SK-N-SH (cell line): ENCODE results near the gene CPNE4. TPM values are rescaled to one million over a fixed set of nuclear protein-coding genes. Genes with fewer than 3 reads are reported as not detected.

Experiments used
- CTCF ChIA-PET: fragments of 300-600, 350-600 bp; formaldehyde crosslinking; extraction: SDS; loops from one replicate; lab custom pipeline; 2021; lab: Yijun Ruan, JAX
- POLR2A ChIA-PET: fragments of 350-600 bp; sonication (Branson Sonifier 250); formaldehyde crosslinking; extraction: SDS; loops from one replicate; lab custom pipeline; 2020; ENCODE audit warnings: antibody characterized with exemption, inconsistent platforms; lab: Yijun Ruan, JAX
- DNase-seq: peaks from one replicate; pipeline ENCODE4 v3.0.0; 2012
- H2AFZ ChIP-seq: fragments of 200-600 bp; sonication (generic); 2 replicates; pipeline ENCODE4 v1.8.1; 2016; ENCODE audit warnings: antibody characterized with exemption, mild to moderate bottlenecking, low read depth
- H3F3A ChIP-seq: fragments of 200-600 bp; sonication (generic); replicated peaks from 2 replicates; pipeline ENCODE3; 2016; ENCODE audit warnings: antibody characterized with exemption, mild to moderate bottlenecking; ENCODE audit not compliant: insufficient read depth
- H3K27ac ChIP-seq, 2 experiments: fragments of 200-500 bp in 1 of 2; fragments of 200-600 bp in 1 of 2; sonication (Bioruptor generic) in 1 of 2; sonication (generic), shearing (Covaris generic) in 1 of 2; 2 replicates each; pipeline versions ENCODE4 v1.5.1 to v1.6.1; 2014 to 2016; ENCODE audit warnings: low read depth in 2 of 2, inconsistent platforms in 1 of 2, low read length in 1 of 2, mild to moderate bottlenecking in 1 of 2, mixed read lengths in 1 of 2
- H3K27me3 ChIP-seq: fragments of 200-600 bp; sonication (generic), shearing (Covaris generic); 2 replicates; pipeline ENCODE4 v1.6.1; 2016; ENCODE audit warnings: mixed run types; ENCODE audit not compliant: insufficient read depth
- H3K36me3 ChIP-seq, 2 experiments: fragments of 200-500 bp in 1 of 2; fragments of 200-600 bp in 1 of 2; sonication (Bioruptor generic) in 1 of 2; sonication (generic) in 1 of 2; replicated peaks in 1 of 2; 2 replicates each; pipeline versions ENCODE3 to v1.5.1; 2014 to 2016; ENCODE audit warnings: low read length in 1 of 2, mild to moderate bottlenecking in 1 of 2; ENCODE audit not compliant: insufficient read depth in 2 of 2, control insufficient read depth in 1 of 2
- H3K4me1 ChIP-seq, 2 experiments: fragments of 200-500 bp in 1 of 2; fragments of 200-600 bp in 1 of 2; sonication (Bioruptor generic) in 1 of 2; sonication (generic), shearing (Covaris generic) in 1 of 2; 2 replicates each; pipeline versions ENCODE4 v1.5.1 to v1.6.1; 2014 to 2016; ENCODE audit warnings: low read depth in 1 of 2, low read length in 1 of 2, mixed run types in 1 of 2; ENCODE audit not compliant: insufficient read depth in 2 of 2, control insufficient read depth in 1 of 2
- H3K4me2 ChIP-seq: fragments of 200-600 bp; sonication (generic), shearing (Covaris generic); 2 replicates; pipeline ENCODE4 v1.6.1; 2017; ENCODE audit warnings: mixed run types
- H3K4me3 ChIP-seq, 2 experiments: fragments of 200-500 bp in 1 of 2; fragments of 200-600 bp in 1 of 2; sonication (Bioruptor generic) in 1 of 2; sonication (generic), shearing (Covaris generic) in 1 of 2; 2 replicates each; pipeline versions ENCODE4 v1.5.1 to v1.8.1; 2014 to 2016; ENCODE audit warnings: low read depth in 2 of 2, inconsistent platforms in 1 of 2, low read length in 1 of 2, mild to moderate bottlenecking in 1 of 2, mixed read lengths in 1 of 2, moderate library complexity in 1 of 2
- H3K79me2 ChIP-seq: fragments of 200-600 bp; sonication (generic); 2 replicates; pipeline ENCODE4 v1.8.1; 2017; ENCODE audit warnings: mild to moderate bottlenecking; ENCODE audit not compliant: insufficient read depth
- H3K9ac ChIP-seq: fragments of 200-600 bp; sonication (generic); 2 replicates; pipeline ENCODE4 v1.6.1; 2017; ENCODE audit warnings: mixed run types
- H3K9me2 ChIP-seq: fragments of 200-600 bp; sonication (generic); 2 replicates; pipeline ENCODE4 v1.6.1; 2017; ENCODE audit warnings: mixed run types
- H3K9me3 ChIP-seq: fragments of 200-600 bp; sonication (generic); 2 replicates; pipeline ENCODE4 v1.6.1; 2017; ENCODE audit warnings: mixed run types, mild to moderate bottlenecking, moderate library complexity
- H4K20me1 ChIP-seq: fragments of 200-600 bp; sonication (generic); 2 replicates; pipeline ENCODE4 v1.6.1; 2017; ENCODE audit warnings: mild to moderate bottlenecking, mixed run types; ENCODE audit not compliant: insufficient read depth
- CHD2 ChIP-seq: fragments of 150-350 bp; IDR thresholded peaks from 2 replicates; pipeline ENCODE4 v1.6.1; 2018; ENCODE audit warnings: low read length; ENCODE audit not compliant: partially characterized antibody
- CTCF ChIP-seq: fragments of 200-600 bp; sonication (generic); IDR thresholded peaks from 2 replicates; pipeline ENCODE4 v1.6.1; 2017; ENCODE audit warnings: antibody characterized with exemption, mild to moderate bottlenecking, moderate library complexity
- ELF1 ChIP-seq: IDR thresholded peaks from 2 replicates; pipeline ENCODE4 v1.4.0; 2012
- EZH2phosphoT487 ChIP-seq: fragments of 200-600 bp; sonication (generic); IDR thresholded peaks from 2 replicates; pipeline ENCODE4 v1.6.1; 2017; ENCODE audit warnings: low read depth, mixed run types, mild to moderate bottlenecking, antibody characterized with exemption, moderate library complexity, borderline replicate concordance
- GABPA ChIP-seq: IDR thresholded peaks from 2 replicates; pipeline ENCODE4 v1.4.0; 2012; ENCODE audit warnings: low read depth, mild to moderate bottlenecking
- IRF3 ChIP-seq: fragments of 150-350 bp; IDR thresholded peaks from 2 replicates; pipeline ENCODE4 v1.6.1; 2016; ENCODE audit warnings: mild to moderate bottlenecking, low read depth, low read length
- NRF1 ChIP-seq: IDR thresholded peaks from 2 replicates; pipeline ENCODE4 v1.6.1; 2012; ENCODE audit warnings: low read depth, mild to moderate bottlenecking, low read length
- PBX3 ChIP-seq: IDR thresholded peaks from 2 replicates; pipeline ENCODE4; 2012
- POLR2AphosphoS5 ChIP-seq: IDR thresholded peaks from 2 replicates; pipeline ENCODE4 v1.6.1; 2012; ENCODE audit warnings: low read depth, low read length
- USF2 ChIP-seq: fragments of 150-350 bp; IDR thresholded peaks from 2 replicates; pipeline ENCODE4 v1.6.1; 2017; ENCODE audit warnings: antibody characterized with exemption, low read length, low read depth, borderline replicate concordance
- YY1 ChIP-seq: IDR thresholded peaks from 2 replicates; pipeline ENCODE4 v1.4.0; 2012; ENCODE audit warnings: low read depth, mild to moderate bottlenecking
- WGBS: methylation state at CpG from one replicate; pipeline ENCODE4 v1.1.6; 2017; ENCODE audit warnings: low lambda C conversion rate; 5-methylcytosine and 5-hydroxymethylcytosine counted together
- polyA plus RNA-seq, 3 experiments: library from polyadenylated mRNA; depleted of rRNA; stranded (reverse); fragments of >200 nt; gene quantifications; 2 replicates each; pipeline ENCODE4 v1.2.3, GENCODE V29; 2012

The CPNE4 gene
- polyA plus RNA-seq, 1 of the 3 experiments (the other 2 are of a cell fraction) = not detected

- Histone ChIP-seq H3K4me1 (no peaks in the 10 kb centered on the region), H3K27me3 (no peaks in the 10 kb centered on the region), H3F3A (no peaks in the 10 kb centered on the region), H3K27ac (no peak overlapping the region), H3K4me3 (no peak overlapping the region), H3K79me2 (no peaks in the 10 kb centered on the region), H3K9me3 (no peaks in the 10 kb centered on the region), H3K9ac (no peak overlapping the region), H2AFZ (no peak overlapping the region), H4K20me1 (no peaks in the 10 kb centered on the region), H3K4me2 (no peak overlapping the region), H3K36me3 (no peaks in the 10 kb centered on the region), H3K9me2 (no peaks in the 10 kb centered on the region)
- no peak for DNase-seq
- TF ChIP-seq NRF1 (no peak), CTCF (no peak), IRF3 (no peak), YY1 (no peak), POLR2AphosphoS5 (no peak), PBX3 (no peak), GABPA (no peak), CHD2 (no peak), USF2 (no peak), EZH2phosphoT487 (no peak)
- WGBS = 8% methylated on average over 3 of the region's 4 CpGs
- CTCF ChIA-PET = interaction anchor here (1.0 kb wide), 1 partner anchor 16 kb away, joined by 3 read pairs; no protein-coding TSS in a partner anchor
- POLR2A ChIA-PET = no interaction called here
These were observed 29.3 kb upstream of the CPNE4 start for GRCh38 chr3:132064114-132064513.

GRCh38 chr3:132062535-132062934, 27.7 kb upstream of the CPNE4 start:
- Histone ChIP-seq H3K9me3 (no peaks in the 10 kb centered on the region), H3K27ac (no peak overlapping the region), H4K20me1 (no peaks in the 10 kb centered on the region), H2AFZ (no peak overlapping the region), H3K4me2 (no peak overlapping the region), H3K79me2 (no peaks in the 10 kb centered on the region), H3K4me1 (no peaks in the 10 kb centered on the region), H3K9ac (no peak overlapping the region), H3K36me3 (no peaks in the 10 kb centered on the region), H3K9me2 (no peaks in the 10 kb centered on the region), H3K4me3 (no peak overlapping the region), H3F3A (no peaks in the 10 kb centered on the region), H3K27me3 (no peaks in the 10 kb centered on the region)
- DNase-seq = no peak
- ChIA-PET POLR2A (no interaction called here), CTCF (interaction anchor here (1.0 kb wide), 1 partner anchor 24 kb away, joined by 3 read pairs; no protein-coding TSS in a partner anchor)
- WGBS = 21% methylated on average over 4 of the region's 4 CpGs
- TF ChIP-seq ELF1 (no peak), IRF3 (no peak)
